Fibroblast of pulmonary artery (primary cell): ENCODE results near the gene TNS2.

Source experiments
- DNase-seq: peaks from one replicate; pipeline ENCODE4 v3.0.0-alpha.2; 2010; ENCODE audit warnings: low read depth
- H3K4me3 ChIP-seq: replicated peaks from 2 replicates; pipeline ENCODE4 v1.5.1; 2011; ENCODE audit warnings: low read depth, mild to moderate bottlenecking, control low read depth, low read length, moderate library complexity
- CTCF ChIP-seq: IDR thresholded peaks from 2 replicates; pipeline ENCODE4 v1.5.1; 2011; ENCODE audit warnings: mild to moderate bottlenecking, control low read depth, low read length, inconsistent platforms; ENCODE audit errors: missing control alignments

TNS2 gene

GRCh38 chr12:53067074-53067992 lies 17.5 kb downstream of the TNS2 start:
- H3K4me3 ChIP-seq = no peak overlapping the region
- no peak for DNase-seq
- no peak for TF ChIP-seq CTCF

GRCh38 chr12:53067993-53068770 lies 18.3 kb downstream of the TNS2 start:
- DNase-seq = no peak
- no peak overlapping the region for H3K4me3 ChIP-seq
- TF ChIP-seq CTCF = no peak

GRCh38 chr12:53068811-53069585 lies 19.1 kb downstream of the TNS2 start:
- no peak overlapping the region for H3K4me3 ChIP-seq
- TF ChIP-seq CTCF = no peak
- DNase-seq = no peak

GRCh38 chr12:53069621-53070410 lies 20.0 kb downstream of the TNS2 start:
- DNase-seq = no peak
- H3K4me3 ChIP-seq = no peak overlapping the region
- no peak for TF ChIP-seq CTCF

GRCh38 chr12:53070877-53071492 lies 21.1 kb downstream of the TNS2 start:
- no peak for DNase-seq

More at GRCh38 chr12:53070877-53071492, 21.1 kb downstream of the TNS2 start:
- no peak overlapping the region for H3K4me3 ChIP-seq
- TF ChIP-seq CTCF = no peak
